Measurements from ENCODE around the gene PDK1. TPM values are rescaled to one million over a fixed set of nuclear protein-coding genes. Genes with fewer than 3 reads are reported as not detected.
A peak's percentile ranks its signal among the peaks of the same experiment; 100 is the strongest.

Gene PDK1
- total RNA-seq, 1 experiment from 2014 or later = 11.7 TPM

- H3K36me3 ChIP-seq (ENCODE audit: control insufficient read depth, insufficient read depth, low read length) = no peaks in the 10 kb centered on the region; the same call in 1 of the 2 replicates
- H3K4me1 ChIP-seq (ENCODE audit: control insufficient read depth, insufficient read depth, low read length) = peaks cover 20% of the 10 kb centered on the region
- TF ChIP-seq POLR2AphosphoS5 (IDR thresholded peaks at IDR 0.05; ENCODE audit: low read depth, low read length) (no peak), TCF7L2 (IDR thresholded peaks at IDR 0.05; ENCODE audit: low read depth, low read length) (no peak), SIN3A (IDR thresholded peaks at IDR 0.05; ENCODE audit: borderline replicate concordance, insufficient read depth, low read depth, low read length) (no peak), CTCF (IDR thresholded peaks at IDR 0.05) (no peak)
- TF ChIP-seq, protein P1, sequence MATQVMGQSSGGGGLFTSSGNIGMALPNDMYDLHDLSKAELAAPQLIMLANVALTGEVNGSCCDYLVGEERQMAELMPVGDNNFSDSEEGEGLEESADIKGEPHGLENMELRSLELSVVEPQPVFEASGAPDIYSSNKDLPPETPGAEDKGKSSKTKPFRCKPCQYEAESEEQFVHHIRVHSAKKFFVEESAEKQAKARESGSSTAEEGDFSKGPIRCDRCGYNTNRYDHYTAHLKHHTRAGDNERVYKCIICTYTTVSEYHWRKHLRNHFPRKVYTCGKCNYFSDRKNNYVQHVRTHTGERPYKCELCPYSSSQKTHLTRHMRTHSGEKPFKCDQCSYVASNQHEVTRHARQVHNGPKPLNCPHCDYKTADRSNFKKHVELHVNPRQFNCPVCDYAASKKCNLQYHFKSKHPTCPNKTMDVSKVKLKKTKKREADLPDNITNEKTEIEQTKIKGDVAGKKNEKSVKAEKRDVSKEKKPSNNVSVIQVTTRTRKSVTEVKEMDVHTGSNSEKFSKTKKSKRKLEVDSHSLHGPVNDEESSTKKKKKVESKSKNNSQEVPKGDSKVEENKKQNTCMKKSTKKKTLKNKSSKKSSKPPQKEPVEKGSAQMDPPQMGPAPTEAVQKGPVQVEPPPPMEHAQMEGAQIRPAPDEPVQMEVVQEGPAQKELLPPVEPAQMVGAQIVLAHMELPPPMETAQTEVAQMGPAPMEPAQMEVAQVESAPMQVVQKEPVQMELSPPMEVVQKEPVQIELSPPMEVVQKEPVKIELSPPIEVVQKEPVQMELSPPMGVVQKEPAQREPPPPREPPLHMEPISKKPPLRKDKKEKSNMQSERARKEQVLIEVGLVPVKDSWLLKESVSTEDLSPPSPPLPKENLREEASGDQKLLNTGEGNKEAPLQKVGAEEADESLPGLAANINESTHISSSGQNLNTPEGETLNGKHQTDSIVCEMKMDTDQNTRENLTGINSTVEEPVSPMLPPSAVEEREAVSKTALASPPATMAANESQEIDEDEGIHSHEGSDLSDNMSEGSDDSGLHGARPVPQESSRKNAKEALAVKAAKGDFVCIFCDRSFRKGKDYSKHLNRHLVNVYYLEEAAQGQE (IDR thresholded peaks at IDR 0.05; ENCODE audit: insufficient read depth in 1 of 2, low read depth in 2 of 2, low read length in 1 of 2) = no peak
- intact Hi-C loops (cut with micrococcal nuclease; ENCODE audit: unreplicated experiment) (no loop called here), in situ Hi-C loops (cut with HindIII; ENCODE audit: low pct_unique_long_range_greater_than_20kb, low sequenced_read_pairs) (no loop called here)
- H3K27me3 ChIP-seq (ENCODE audit: control insufficient read depth, insufficient read depth, low read length) = no peaks in the 10 kb centered on the region
- H3K9me3 ChIP-seq (ENCODE audit: control insufficient read depth, insufficient read depth, low read depth, low read length) = no peaks in the 10 kb centered on the region
- ATAC-seq (no peak), DNase-seq (ENCODE audit: low read depth, low spot score) (no peak)
- ChIA-PET CTCF (no interaction called here), POLR2A (no interaction called here)
- no TSS peak for BruUV-seq (replicated peaks)
- no peak overlapping the region for H3K4me3 ChIP-seq (ENCODE audit: low read depth in 2 of 2, low read length in 2 of 2)
- H3K27ac ChIP-seq (ENCODE audit: low read length) = no peak overlapping the region
These were observed 3.2 kb upstream of the PDK1 start for GRCh38 chr2:172552547-172553291.

DNA sequence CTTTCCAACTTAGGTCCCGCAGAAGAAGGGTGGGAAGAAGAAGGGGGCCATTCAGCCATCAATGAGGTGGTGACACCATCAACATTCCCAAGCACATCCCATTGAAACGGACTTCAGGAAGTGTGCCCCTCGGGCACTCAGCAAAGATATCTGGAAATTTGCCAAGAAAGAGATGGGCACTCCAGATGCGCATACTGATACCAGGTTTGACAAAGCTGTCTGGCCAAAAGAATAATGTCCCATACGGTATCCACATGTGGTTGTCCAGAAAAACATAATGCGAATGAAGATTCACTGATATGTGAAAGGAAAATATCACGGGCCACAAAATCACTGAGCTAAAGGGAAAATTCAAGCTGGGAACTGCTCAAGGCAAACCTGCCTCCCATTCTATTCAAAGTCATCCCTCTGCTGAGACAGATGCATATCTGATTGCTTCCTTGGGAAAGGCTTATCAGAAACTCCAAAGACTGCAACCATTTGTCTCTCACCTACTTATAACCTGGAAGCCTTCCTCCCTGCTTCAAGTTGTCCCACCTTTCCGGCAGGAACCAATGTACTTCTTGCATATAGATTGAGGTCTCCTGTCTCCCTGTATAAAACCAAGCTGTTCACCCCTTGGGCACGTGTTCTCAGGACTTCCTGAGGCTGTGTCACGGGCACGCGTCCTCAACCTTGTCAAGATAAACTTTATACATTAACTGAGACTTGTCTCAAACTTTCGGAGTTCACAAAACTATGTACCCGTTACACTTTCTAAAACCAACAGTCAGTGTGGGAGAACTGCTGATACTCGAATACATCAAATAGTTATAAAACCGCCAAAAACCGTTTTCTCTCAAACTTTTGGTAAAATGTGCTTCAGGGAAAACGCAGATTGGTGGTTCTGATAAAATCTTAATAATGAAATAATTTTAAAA is 1.3 kb upstream of the PDK1 start:
- TF ChIP-seq CTCF (IDR thresholded peaks at IDR 0.05) = no peak
- no peak for TF ChIP-seq POLR2AphosphoS5 (IDR thresholded peaks at IDR 0.05; ENCODE audit: low read depth, low read length)
- no peak for TF ChIP-seq SIN3A (IDR thresholded peaks at IDR 0.05; ENCODE audit: borderline replicate concordance, insufficient read depth, low read depth, low read length)
- no peak for TF ChIP-seq TCF7L2 (IDR thresholded peaks at IDR 0.05; ENCODE audit: low read depth, low read length)
- TF ChIP-seq, protein P1 (IDR thresholded peaks at IDR 0.05; ENCODE audit: insufficient read depth in 1 of 2, low read depth in 2 of 2, low read length in 1 of 2) = no peak
- ATAC-seq = no peak
- in situ Hi-C loops (cut with HindIII; ENCODE audit: low pct_unique_long_range_greater_than_20kb, low sequenced_read_pairs) (no loop called here), intact Hi-C loops (cut with micrococcal nuclease; ENCODE audit: unreplicated experiment) (no loop called here)
- peak overlapping the region; percentile 85 to 91 for H3K4me3 ChIP-seq (ENCODE audit: low read depth in 2 of 2, low read length in 2 of 2)
- no peak for DNase-seq (ENCODE audit: low read depth, low spot score)
- peak overlapping the region; percentile 87 for H3K27ac ChIP-seq (ENCODE audit: low read length)
- peaks cover 23% of the 10 kb centered on the region for H3K4me1 ChIP-seq (ENCODE audit: control insufficient read depth, insufficient read depth, low read length)
- BruUV-seq (replicated peaks) = TSS peak; percentile 68
- ChIA-PET POLR2A (no interaction called here), CTCF (no interaction called here)
- H3K27me3 ChIP-seq (ENCODE audit: control insufficient read depth, insufficient read depth, low read length) = no peaks in the 10 kb centered on the region
- H3K9me3 ChIP-seq (ENCODE audit: control insufficient read depth, insufficient read depth, low read depth, low read length) = no peaks in the 10 kb centered on the region
- H3K36me3 ChIP-seq (ENCODE audit: control insufficient read depth, insufficient read depth, low read length) = no peaks in the 10 kb centered on the region; the same call in 1 of the 2 replicates
